Left hindlimb (tissue), 1 donor: ENCODE measurements around the gene UMOD.

Experiments
- DNase-seq: peaks from one replicate; pipeline ENCODE4 v3.0.0-alpha.2; 2018

UMOD gene

GRCh38 chr16:20352615-20353014, at the start of gene UMOD:
Gene UMOD (minus strand): TSS chr16:20352715. CDS start chr16:20350737, 1,978 bp downstream.
- no peak for DNase-seq

- no peak for DNase-seq
These were observed 49.0 kb upstream of the UMOD start for GRCh38 chr16:20401475-20402016.

- DNase-seq, result no peak
These were observed 48.6 kb upstream of the UMOD start for GRCh38 chr16:20401066-20401465.

- no peak for DNase-seq
These were observed 46.7 kb upstream of the UMOD start for GRCh38 chr16:20399185-20399584.

- DNase-seq, result no peak
These were observed 46.1 kb upstream of the UMOD start for GRCh38 chr16:20398603-20399002.

GRCh38 chr16:20397468-20398074, 45.1 kb upstream of the UMOD start:
- no peak for DNase-seq

- no peak for DNase-seq
These were observed 44.4 kb upstream of the UMOD start for GRCh38 chr16:20396846-20397467.

- DNase-seq, result no peak
These were observed 43.4 kb upstream of the UMOD start for GRCh38 chr16:20395946-20396345.

GRCh38 chr16:20393801-20394577, 41.5 kb upstream of the UMOD start:
- no peak for DNase-seq

GRCh38 chr16:20391045-20391444, 38.5 kb upstream of the UMOD start:
- no peak for DNase-seq

- no peak for DNase-seq
These were observed 36.3 kb upstream of the UMOD start for GRCh38 chr16:20388854-20389253.

- DNase-seq, result no peak
These were observed 35.5 kb upstream of the UMOD start for GRCh38 chr16:20387978-20388377.

GRCh38 chr16:20385844-20386832, 33.6 kb upstream of the UMOD start:
- DNase-seq, result peak; percentile 37

- peak; percentile 42 for DNase-seq
These were observed 30.9 kb upstream of the UMOD start for GRCh38 chr16:20383106-20384029.

- DNase-seq, result no peak
These were observed 29.9 kb upstream of the UMOD start for GRCh38 chr16:20382202-20382948.

GRCh38 chr16:20380782-20381181, 28.3 kb upstream of the UMOD start:
- no peak for DNase-seq

- no peak for DNase-seq
These were observed 24.7 kb upstream of the UMOD start for GRCh38 chr16:20377181-20377580.

- DNase-seq, result no peak
These were observed 20.2 kb upstream of the UMOD start for GRCh38 chr16:20372701-20373100.

GRCh38 chr16:20369452-20370054, 17.0 kb upstream of the UMOD start:
- DNase-seq, result no peak

- DNase-seq, result no peak
These were observed 11.5 kb upstream of the UMOD start for GRCh38 chr16:20364051-20364450.
